AG04449 (cell line): ENCODE results near the gene ADGRF3.

Source experiments
- CTCF ChIA-PET: fragments of 350-600 bp; formaldehyde crosslinking; extraction: SDS; loops from one replicate; lab custom pipeline; 2021; ENCODE audit warnings: antibody characterized with exemption; lab: Yijun Ruan, JAX
- POLR2A ChIA-PET: fragments of 400-600, 350-600 bp; formaldehyde crosslinking; extraction: SDS; loops from one replicate; lab custom pipeline; 2020; ENCODE audit warnings: antibody characterized with exemption, inconsistent platforms; lab: Yijun Ruan, JAX
- DNase-seq: peaks from one replicate; pipeline ENCODE4 v3.0.0-alpha.2; 2010; ENCODE audit warnings: low read depth, low spot score
- H3K4me3 ChIP-seq: 2 replicates; pipeline ENCODE4 v1.5.1; 2011; ENCODE audit warnings: low read depth, mild to moderate bottlenecking, control low read depth, low read length
- TF ChIP-seq, protein P1 (sequence below): IDR thresholded peaks from one replicate; pipeline ENCODE4 v1.5.1; 2011; ENCODE audit warnings: mild to moderate bottlenecking, moderate library complexity, low read length, control low read depth, inconsistent platforms; ENCODE audit not compliant: insufficient read depth; ENCODE audit errors: missing control alignments

Gene ADGRF3

DNA sequence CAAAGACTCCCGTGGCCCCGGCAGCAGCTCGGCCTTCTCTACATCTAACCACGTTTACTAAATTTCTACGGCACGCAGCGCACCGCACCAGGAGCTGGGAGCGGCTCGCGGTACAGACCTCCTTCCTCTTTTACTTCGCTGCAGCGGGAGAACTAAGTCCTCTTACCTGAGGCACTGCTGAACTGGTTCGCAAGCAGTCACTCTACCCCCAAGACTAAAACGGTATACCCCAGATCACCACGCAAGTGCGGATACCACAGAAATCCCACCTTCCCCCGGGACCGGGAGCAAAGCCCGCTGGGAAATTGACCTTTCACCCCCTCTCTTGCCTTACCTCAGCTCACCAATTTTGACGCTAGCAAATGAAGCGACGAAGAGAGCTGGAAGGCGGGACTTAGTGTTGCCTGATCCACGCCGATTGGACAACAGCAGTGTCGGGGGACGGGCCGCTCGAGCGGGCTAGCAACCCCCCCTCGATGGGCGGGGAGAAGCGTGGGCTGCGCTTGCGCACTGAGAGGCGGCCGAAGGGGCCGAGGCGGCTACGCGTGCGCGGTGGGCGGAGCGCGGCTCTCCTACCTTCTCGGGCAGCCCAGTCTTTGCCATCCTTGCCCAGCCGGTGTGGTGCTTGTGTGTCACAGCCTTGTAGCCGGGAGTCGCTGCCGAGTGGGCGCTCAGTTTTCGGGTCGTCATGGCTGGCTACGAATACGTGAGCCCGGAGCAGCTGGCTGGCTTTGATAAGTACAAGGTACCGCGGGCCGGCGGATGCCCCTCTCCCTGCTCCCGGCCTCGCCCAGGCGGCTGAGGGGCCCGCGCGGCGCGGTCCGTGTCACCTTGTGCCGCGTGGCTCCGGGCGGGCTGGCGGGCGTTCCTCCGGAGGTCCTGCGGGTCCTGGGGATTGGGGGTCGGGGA lies 790 bp downstream of the ADGRF3 start, which contains the start of gene SELENOI:
TSS of gene SELENOI (plus strand) at position 599 of the 909 bp plus-strand sequence. CDS start at position 689, 90 bp downstream.
- CTCF ChIA-PET: interaction anchor here (0.9 to 3.8 kb wide), 5 partner anchors 10 to 232 kb away, joined by 3 to 15 read pairs (median 3); no protein-coding TSS in a partner anchor
- TF ChIP-seq, protein P1, sequence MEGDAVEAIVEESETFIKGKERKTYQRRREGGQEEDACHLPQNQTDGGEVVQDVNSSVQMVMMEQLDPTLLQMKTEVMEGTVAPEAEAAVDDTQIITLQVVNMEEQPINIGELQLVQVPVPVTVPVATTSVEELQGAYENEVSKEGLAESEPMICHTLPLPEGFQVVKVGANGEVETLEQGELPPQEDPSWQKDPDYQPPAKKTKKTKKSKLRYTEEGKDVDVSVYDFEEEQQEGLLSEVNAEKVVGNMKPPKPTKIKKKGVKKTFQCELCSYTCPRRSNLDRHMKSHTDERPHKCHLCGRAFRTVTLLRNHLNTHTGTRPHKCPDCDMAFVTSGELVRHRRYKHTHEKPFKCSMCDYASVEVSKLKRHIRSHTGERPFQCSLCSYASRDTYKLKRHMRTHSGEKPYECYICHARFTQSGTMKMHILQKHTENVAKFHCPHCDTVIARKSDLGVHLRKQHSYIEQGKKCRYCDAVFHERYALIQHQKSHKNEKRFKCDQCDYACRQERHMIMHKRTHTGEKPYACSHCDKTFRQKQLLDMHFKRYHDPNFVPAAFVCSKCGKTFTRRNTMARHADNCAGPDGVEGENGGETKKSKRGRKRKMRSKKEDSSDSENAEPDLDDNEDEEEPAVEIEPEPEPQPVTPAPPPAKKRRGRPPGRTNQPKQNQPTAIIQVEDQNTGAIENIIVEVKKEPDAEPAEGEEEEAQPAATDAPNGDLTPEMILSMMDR: no peak
- peak within 1 kb of the TSS; percentile 96 for H3K4me3 ChIP-seq
- peak; percentile 90 for DNase-seq
- POLR2A ChIA-PET: interaction anchor here (0.6 to 1.0 kb wide), 5 partner anchors 37 to 467 kb away, joined by 3 to 4 read pairs (median 3); partner anchors contain the start of gene ASXL2

DNA sequence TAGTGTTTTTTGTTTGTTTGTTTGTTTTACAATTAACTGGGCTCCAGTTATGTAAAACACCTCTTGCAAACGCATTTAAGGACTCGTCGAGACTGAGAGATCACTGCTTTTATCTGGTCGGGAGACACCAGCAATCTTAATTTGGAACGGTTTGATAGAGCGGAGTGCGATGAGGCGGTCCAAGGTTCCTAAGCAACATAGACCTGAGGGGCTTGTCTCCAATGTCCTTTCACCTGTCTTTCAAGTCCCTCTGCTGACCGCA lies 1.4 kb downstream of the ADGRF3 start:
- CTCF ChIA-PET: interaction anchor here (0.9 to 3.8 kb wide), 3 partner anchors 10 to 233 kb away, joined by 3 to 15 read pairs (median 3); no protein-coding TSS in a partner anchor
- TF ChIP-seq, protein P1: no peak
- peak overlapping the region; percentile 96 for H3K4me3 ChIP-seq
- DNase-seq: no peak
- POLR2A ChIA-PET: interaction anchor here (0.6 to 1.0 kb wide), 4 partner anchors 71 to 467 kb away, joined by 3 to 4 read pairs (median 3); partner anchors contain the start of gene ASXL2

DNA sequence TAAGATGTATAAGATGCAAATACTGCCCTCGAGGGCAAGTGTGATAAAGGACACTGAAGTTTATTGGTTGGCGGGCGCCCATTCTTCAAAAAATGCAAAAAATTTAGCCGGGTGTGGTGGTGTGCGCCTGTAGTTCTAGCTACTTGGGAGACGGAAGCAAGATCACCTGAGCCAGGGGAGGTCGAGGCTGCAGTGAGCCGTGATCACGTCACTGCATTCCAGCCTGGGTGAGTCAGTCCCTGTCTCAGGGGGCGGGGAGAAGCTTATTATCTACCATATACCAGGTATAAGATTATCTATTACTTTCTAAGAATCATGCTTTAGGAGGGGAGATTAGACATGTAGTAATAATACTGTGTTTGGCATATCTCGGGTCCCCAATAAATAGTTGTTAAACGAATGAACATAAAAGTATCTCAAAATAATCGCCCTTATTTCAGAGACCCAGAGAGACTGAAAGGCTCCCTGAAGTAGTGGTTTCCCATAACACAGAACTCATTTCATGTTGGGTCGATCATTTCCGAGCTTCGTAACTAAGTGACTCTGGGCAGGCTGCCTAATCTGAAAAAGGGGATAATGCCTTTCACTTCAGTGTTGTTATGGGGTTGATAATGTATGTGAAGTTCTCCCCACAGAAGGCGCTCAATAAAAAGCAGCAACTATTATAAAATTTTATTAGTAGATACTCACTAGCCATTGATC lies 1.9 kb downstream of the ADGRF3 start:
- ChIA-PET POLR2A (interaction anchor here (0.6 kb wide), 1 partner anchor 70 kb away, joined by 3 read pairs; no protein-coding TSS in a partner anchor), CTCF (interaction anchor here (0.9 to 3.8 kb wide), 3 partner anchors 9 to 233 kb away, joined by 3 to 15 read pairs (median 3); no protein-coding TSS in a partner anchor)
- peak overlapping the region; percentile 96 for H3K4me3 ChIP-seq
- TF ChIP-seq, protein P1: no peak
- no peak for DNase-seq

DNA sequence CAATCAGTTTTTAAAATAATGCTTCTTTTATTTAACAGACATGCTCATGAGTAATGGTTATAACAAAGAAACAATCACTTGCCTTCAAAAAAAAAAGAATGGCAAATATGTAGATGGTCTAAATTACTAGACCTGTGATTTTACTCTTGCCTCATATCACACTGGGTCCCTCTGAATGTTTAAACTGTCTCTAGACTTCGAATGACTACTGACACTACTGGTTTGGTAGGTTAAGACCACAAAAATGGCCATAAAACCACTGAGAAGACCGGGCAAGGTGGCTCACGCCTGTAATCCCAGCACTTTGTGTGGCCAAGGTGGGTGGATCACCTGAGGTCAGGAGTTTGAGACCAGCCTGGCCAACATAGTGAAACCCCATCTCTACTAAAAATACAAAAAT lies 5.8 kb downstream of the ADGRF3 start:
- POLR2A ChIA-PET: no interaction called here
- H3K4me3 ChIP-seq: no peak overlapping the region
- no peak for DNase-seq
- CTCF ChIA-PET: no interaction called here
- TF ChIP-seq, protein P1: no peak

DNA sequence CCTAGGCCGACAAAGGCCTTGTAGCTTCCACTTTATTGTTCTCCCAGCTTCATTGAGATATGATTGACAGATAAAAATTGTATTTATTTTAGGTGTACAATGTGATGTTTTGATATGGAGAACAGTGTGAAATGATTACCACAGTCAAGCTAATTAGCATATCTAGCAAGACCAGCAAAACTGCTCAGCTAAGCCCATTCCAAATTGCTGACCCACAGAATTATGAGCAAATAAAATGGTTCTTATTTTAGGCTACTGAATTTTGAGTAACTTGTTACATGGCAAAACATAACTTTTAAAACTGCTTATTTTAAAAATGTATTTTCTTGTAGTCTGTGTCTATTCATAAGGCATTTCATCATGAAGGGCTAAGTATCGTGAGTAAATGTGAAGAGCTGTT lies 9.3 kb downstream of the ADGRF3 start:
- TF ChIP-seq, protein P1: no peak
- POLR2A ChIA-PET: no interaction called here
- no peak for DNase-seq
- H3K4me3 ChIP-seq: no peak overlapping the region
- CTCF ChIA-PET: interaction anchor here (1.0 kb wide), 1 partner anchor 7 kb away, joined by 3 read pairs; no protein-coding TSS in a partner anchor
